DOHH2 (cell line): ENCODE results near the gene CACYBP.

ENCODE experiments used
- EZH2phosphoT487 ChIP-seq: fragments of 200-600 bp; sonication (generic); IDR thresholded peaks from 2 replicates; pipeline ENCODE4 v1.6.1; 2017; ENCODE audit warnings: borderline replicate concordance, mild to moderate bottlenecking, antibody characterized with exemption, low read length, moderate library complexity, mixed read lengths
- TF ChIP-seq, protein P1 (sequence below): fragments of 200-600 bp; sonication (generic); IDR thresholded peaks from one replicate; pipeline ENCODE4 v1.5.1; 2014; ENCODE audit warnings: antibody characterized with exemption, mild to moderate bottlenecking, low read depth, low read length; ENCODE audit not compliant: poor library complexity, severe bottlenecking

DNA sequence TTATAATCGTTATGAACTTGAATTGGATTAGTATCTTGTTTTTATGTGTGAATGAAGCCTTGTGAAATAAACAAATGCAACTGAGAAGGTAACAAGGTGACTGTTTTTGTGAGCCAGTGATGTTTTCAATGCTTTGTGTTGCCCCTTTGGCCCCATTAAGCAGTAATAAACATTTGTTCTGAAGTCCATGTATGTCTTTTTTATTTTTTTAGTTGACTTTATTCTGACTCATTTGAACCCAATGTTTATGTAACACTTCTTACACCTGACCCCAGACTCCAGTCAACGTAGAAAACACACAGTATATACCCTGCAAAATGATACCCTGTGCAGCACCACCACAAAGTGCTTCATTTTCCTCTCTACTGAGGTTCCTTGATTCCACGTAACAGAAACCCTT is 4.6 kb upstream of the CACYBP start:
- TF ChIP-seq, protein P1, sequence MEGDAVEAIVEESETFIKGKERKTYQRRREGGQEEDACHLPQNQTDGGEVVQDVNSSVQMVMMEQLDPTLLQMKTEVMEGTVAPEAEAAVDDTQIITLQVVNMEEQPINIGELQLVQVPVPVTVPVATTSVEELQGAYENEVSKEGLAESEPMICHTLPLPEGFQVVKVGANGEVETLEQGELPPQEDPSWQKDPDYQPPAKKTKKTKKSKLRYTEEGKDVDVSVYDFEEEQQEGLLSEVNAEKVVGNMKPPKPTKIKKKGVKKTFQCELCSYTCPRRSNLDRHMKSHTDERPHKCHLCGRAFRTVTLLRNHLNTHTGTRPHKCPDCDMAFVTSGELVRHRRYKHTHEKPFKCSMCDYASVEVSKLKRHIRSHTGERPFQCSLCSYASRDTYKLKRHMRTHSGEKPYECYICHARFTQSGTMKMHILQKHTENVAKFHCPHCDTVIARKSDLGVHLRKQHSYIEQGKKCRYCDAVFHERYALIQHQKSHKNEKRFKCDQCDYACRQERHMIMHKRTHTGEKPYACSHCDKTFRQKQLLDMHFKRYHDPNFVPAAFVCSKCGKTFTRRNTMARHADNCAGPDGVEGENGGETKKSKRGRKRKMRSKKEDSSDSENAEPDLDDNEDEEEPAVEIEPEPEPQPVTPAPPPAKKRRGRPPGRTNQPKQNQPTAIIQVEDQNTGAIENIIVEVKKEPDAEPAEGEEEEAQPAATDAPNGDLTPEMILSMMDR, result no peak
- TF ChIP-seq EZH2phosphoT487, result no peak
